Psoas muscle (tissue), 8 donors: ENCODE data around the gene DNAI4. TPM values are rescaled to one million over a fixed set of nuclear protein-coding genes. Genes with fewer than 3 reads are reported as not detected.
"Not testable (repeated sequence)": the region's sequence is repeated elsewhere in the genome, so short reads cannot be mapped to it uniquely, and the experiment has no call there.

Source experiments
- ATAC-seq, 4 donors: fragments of 200-7000 bp; cut with Tn5 transposase; one replicate each; pipeline ENCODE4 v1.9.1; 2020; ENCODE audit warnings: moderate library complexity in 3 of 4, mild to moderate bottlenecking in 2 of 4
- DNase-seq, 2 donors: peaks; one replicate each; pipeline ENCODE4 v3.0.0-alpha.2; 2020
- H3K27ac ChIP-seq: fragments of 200-600 bp; one replicate; pipeline ENCODE4 v1.8.0; 2022
- H3K27me3 ChIP-seq, 3 donors: fragments of 200-600 bp in 1 of 3; one replicate each; pipeline versions ENCODE4 v1.6.1 to v1.8.0; 2013 to 2022; ENCODE audit warnings: low read length in 2 of 3, mild to moderate bottlenecking in 2 of 3, moderate library complexity in 1 of 3; ENCODE audit not compliant: insufficient read depth in 3 of 3
- H3K36me3 ChIP-seq, 2 donors: fragments of 200-600 bp in 1 of 2; one replicate each; pipeline versions ENCODE4 v1.6.1 to v1.8.0; 2013 to 2022; ENCODE audit warnings: low read depth in 1 of 2, mild to moderate bottlenecking in 1 of 2, moderate library complexity in 1 of 2; ENCODE audit not compliant: insufficient read depth in 1 of 2
- H3K4me1 ChIP-seq: fragments of 200-600 bp; one replicate; pipeline ENCODE4 v1.8.0; 2022
- H3K4me3 ChIP-seq: fragments of 200-600 bp; one replicate; pipeline ENCODE4 v1.8.0; 2022; ENCODE audit warnings: mild to moderate bottlenecking
- H3K9me3 ChIP-seq: fragments of 200-600 bp; one replicate; pipeline ENCODE4 v1.8.0; 2022
- CTCF ChIP-seq: fragments of 200-600 bp; IDR thresholded peaks from one replicate; pipeline ENCODE4 v1.8.0; 2022; ENCODE audit warnings: antibody characterized with exemption
- WGBS, 3 donors: extraction: QIAGEN DNeasy Blood & Tissue Kit; methylation state at CpG; one replicate each; pipeline versions ENCODE4 v1.1.6 to v1.1.7; 2013; 5-methylcytosine and 5-hydroxymethylcytosine counted together
- intact Hi-C, 2 donors: fragments of 100-400 bp; cut with DNase I; formaldehyde crosslinking; loops; one replicate each; pipeline versions ENCODE4 v1.11.0 to v1.14.2; 2022
- long read RNA-seq, 2 donors: library from polyadenylated mRNA; unstranded; transcript quantifications; one replicate each; pipeline ENCODE4 v2.0.0, GENCODE V29; 2021
- polyA plus RNA-seq, 3 donors: library from polyadenylated mRNA; stranded (reverse); fragments of 200-250 nt; gene quantifications; one replicate each; pipeline ENCODE4 v1.2.3, GENCODE V29; 2013
- total RNA-seq, 4 donors: library from RNA; stranded (reverse); fragmentation: NEBNext Ultra II Directional in 2 of 4; extraction: Animal tissue kit (Norgen Biotek cat#: 25700) in 2 of 4; gene quantifications; one replicate each; pipeline versions ENCODE4 v1.2.1 to v1.2.4, GENCODE V29; 2021 to 2023
- donor health status: healthy with polysubstance abuse.
- donor health status: DM: no; HTN: no; CAD: no; lungs with moderate emphysema.
- donor health status: Bipolar disorder and iron deficiency.
- donor health status: healthy.
- donor health status: DM: yes; HTN: yes; CAD: no.
- donor health status: DM: no; HTN: no; CAD: no.
- donor health status: DM: no; HTN: no; CAD: no.
- donor health status: DM: yes; HTN: yes; CAD: no.

DNAI4 gene
- total RNA-seq: 1 to 10 TPM; 4.5 to 6.5 (median 5.3) TPM
- polyA plus RNA-seq: under 1 TPM; 0.18 to 0.43 (median 0.21) TPM
- long read RNA-seq, donor 1: 0 reads
- long read RNA-seq, donor 2, partial matches to known transcripts: 0 of 1 reads
- long read RNA-seq, donor 2, other reads (novel, unspliced or antisense): 0 of 1 reads

- H3K27ac ChIP-seq: peak within 1 kb of the TSS; percentile 84
- no peaks in the 10 kb centered on the region for H3K27me3 ChIP-seq
- no peaks in the 10 kb centered on the region for H3K9me3 ChIP-seq
- peak; percentile 17 for TF ChIP-seq CTCF
- WGBS, 3 donors: 0% methylated on average over 52 to 64 of the region's 64 CpGs
- ATAC-seq: peak; percentile 97 to 98 (median 98)
- intact Hi-C loops: loop anchor here (10.0 kb wide), 1 partner anchor 160 kb away; no protein-coding TSS in a partner anchor
- peak within 1 kb of the TSS; percentile 88 for H3K4me3 ChIP-seq
- no peaks in the 10 kb centered on the region for H3K36me3 ChIP-seq
- peaks cover 30% of the 10 kb centered on the region for H3K4me1 ChIP-seq
- DNase-seq: peak; percentile 98 to 99
Measured at GRCh38 chr1:66924756-66925557, at the start of gene DNAI4, which contains the start of gene MIER1. DNAI4 (minus strand) TSS chr1:66924856; CDS start chr1:66924831, 25 bp downstream. MIER1 (plus strand) TSS chr1:66924990; CDS start chr1:66925029, 39 bp downstream.

GRCh38 chr1:66968574-66968973 lies 43.9 kb upstream of the DNAI4 start:
- ATAC-seq: no peak
- H3K9me3 ChIP-seq: no peaks in the 10 kb centered on the region
- H3K36me3 ChIP-seq: peaks cover 0 to 95% of the 10 kb centered on the region in 2 donors
- H3K4me3 ChIP-seq: no peak overlapping the region
- WGBS, 3 donors: 95 to 97% (median 96%) methylated on average over 3 of the region's 3 CpGs
- TF ChIP-seq CTCF: no peak
- no peaks in the 10 kb centered on the region for H3K4me1 ChIP-seq
- no peaks in the 10 kb centered on the region for H3K27me3 ChIP-seq
- intact Hi-C loops: no loop called here
- DNase-seq: no peak
- H3K27ac ChIP-seq: no peak overlapping the region

GRCh38 chr1:66966188-66966873 lies 41.7 kb upstream of the DNAI4 start:
- H3K4me3 ChIP-seq, H3K9me3 ChIP-seq, intact Hi-C loops, H3K27ac ChIP-seq, ATAC-seq, H3K27me3 ChIP-seq, DNase-seq, H3K4me1 ChIP-seq: not testable (repeated sequence)
- WGBS, 3 donors: 92 to 95% (median 95%) methylated on average over 6 to 7 of the region's 7 CpGs
- H3K36me3 ChIP-seq: peaks cover 0 to 96% of the 10 kb centered on the region in 2 donors

- H3K4me3 ChIP-seq: no peak overlapping the region
- 96 to 97% (median 97%) methylated on average over 3 of the region's 3 CpGs for WGBS, 3 donors
- H3K27me3 ChIP-seq: no peaks in the 10 kb centered on the region
- no peaks in the 10 kb centered on the region for H3K9me3 ChIP-seq
- no peak for TF ChIP-seq CTCF
- H3K36me3 ChIP-seq: peaks cover 0 to 91% of the 10 kb centered on the region in 2 donors
- ATAC-seq (no peak), DNase-seq (no peak)
- intact Hi-C loops: loop anchor here in 1 of 2 donors (5.0 kb wide), 1 partner anchor 34 kb away; no protein-coding TSS in a partner anchor
- H3K4me1 ChIP-seq: no peaks in the 10 kb centered on the region
- H3K27ac ChIP-seq: no peak overlapping the region
Measured at GRCh38 chr1:66957938-66958337, 33.3 kb upstream of the DNAI4 start.

- intact Hi-C loops: no loop called here
- no peaks in the 10 kb centered on the region for H3K9me3 ChIP-seq
Measured at GRCh38 chr1:66954208-66954607, 29.6 kb upstream of the DNAI4 start.

More at GRCh38 chr1:66954208-66954607, 29.6 kb upstream of the DNAI4 start:
- H3K4me3 ChIP-seq: no peak overlapping the region
- 83 to 91% (median 84%) methylated on average over 4 of the region's 4 CpGs for WGBS, 3 donors
- no peaks in the 10 kb centered on the region for H3K4me1 ChIP-seq
- no peak for TF ChIP-seq CTCF
- ATAC-seq (no peak), DNase-seq (no peak)
- no peak overlapping the region for H3K27ac ChIP-seq
- no peaks in the 10 kb centered on the region for H3K27me3 ChIP-seq
- H3K36me3 ChIP-seq: peaks cover 0 to 84% of the 10 kb centered on the region in 2 donors
